Pancreas (tissue), 10 donors: ENCODE results near the gene PIGV. TPM values are rescaled to one million over a fixed set of nuclear protein-coding genes. Genes with fewer than 3 reads are reported as not detected.
A peak's percentile ranks its signal among the peaks of the same experiment; 100 is the strongest.

Experiments used
- ATAC-seq, 4 donors: fragments of 200-7000 bp; cut with Tn5 transposase; one replicate each; pipeline versions ENCODE4 v1.8.0 to v1.9.1; 2020; ENCODE audit warnings: mild to moderate bottlenecking in 4 of 4, moderate library complexity in 4 of 4
- DNase-seq, 6 donors: peaks; one replicate each; pipeline ENCODE4 v3.0.0-alpha.2; 2020
- FAIRE-seq: peaks from 2 replicates; lab custom pipeline; 2012; peaks lifted over from hg19 to GRCh38; lab: Jason Lieb, UNC
- H3K27ac ChIP-seq, 4 donors: fragments of 200-600 bp; sonication (generic); 1 replicate in 3 of 4; 2 replicates in 1 of 4; pipeline versions ENCODE4 v1.5.0 to v1.8.0; 2020
- H3K27me3 ChIP-seq, 4 donors: fragments of 200-600 bp; one replicate each; pipeline ENCODE4 v1.8.0; 2021
- H3K36me3 ChIP-seq, 3 donors: fragments of 200-600 bp; sonication (generic) in 1 of 3; one replicate each; pipeline versions ENCODE4 v1.5.0 to v1.8.0; 2020 to 2021
- H3K4me1 ChIP-seq, 3 donors: fragments of 200-600 bp; one replicate each; pipeline ENCODE4 v1.8.0; 2021
- H3K4me3 ChIP-seq, 4 donors: fragments of 200-600 bp; sonication (generic) in 2 of 4; one replicate each; pipeline versions ENCODE4 v1.5.0 to v1.8.0; 2020 to 2021
- H3K9me3 ChIP-seq, 4 donors: fragments of 200-600 bp; one replicate each; pipeline ENCODE4 v1.8.0; 2021
- CTCF ChIP-seq, 4 donors: fragments of 200-600 bp; sonication (generic) in 3 of 4; IDR thresholded peaks; one replicate each; pipeline versions ENCODE4 v1.5.0 to v1.8.0; 2021; ENCODE audit warnings: antibody characterized with exemption in 4 of 4
- WGBS, 2 donors: extraction: QIAGEN DNeasy Blood & Tissue Kit; methylation state at CpG; one replicate each; pipeline ENCODE4 v1.1.7; 2013; 5-methylcytosine and 5-hydroxymethylcytosine counted together
- intact Hi-C, 3 donors: fragments of 100-400 bp; cut with DNase I; formaldehyde crosslinking; loops; one replicate each; pipeline versions ENCODE4 v1.11.1 to v1.14.2; 2022
- polyA plus RNA-seq, 2 donors: library from polyadenylated mRNA; stranded (reverse); fragments of 200-250 nt; gene quantifications; one replicate each; pipeline ENCODE4 v1.2.3, GENCODE V29; 2013
- total RNA-seq, 6 donors: library from RNA; stranded (reverse); fragmentation: NEBNext Ultra II Directional in 4 of 6; extraction: Animal tissue kit (Norgen Biotek cat#: 25700) in 4 of 6; gene quantifications; one replicate each; pipeline versions ENCODE4 v1.2.1 to v1.2.4, GENCODE V29; 2021 to 2023
- donor health status: healthy with polysubstance abuse.
- donor health status: DM: no; HTN: no; CAD: no; lungs with moderate emphysema.
- donor health status: DM: no; HTN: no; CAD: no.
- donor health status: control.
- donor health status: control.
- donor health status: Bipolar disorder and iron deficiency.
- donor health status: DM: yes; HTN: yes; CAD: no.
- donor health status: DM: no; HTN: no; CAD: no.
- donor health status: DM: no; HTN: no; CAD: no.
- donor health status: DM: yes; HTN: yes; CAD: no.

The PIGV gene
- total and polyA plus RNA-seq, 8 donors: 3.3 to 9.5 (median 6.5) TPM

GRCh38 chr1:26748351-26748750 is 39.4 kb upstream of the PIGV start:
- Histone ChIP-seq H3K27ac (peak overlapping the region in 1 of 4 donors; percentile 3), H3K27me3 (no peaks in the 10 kb centered on the region), H3K4me1 (peaks cover 0 to 3% (median 0%) of the 10 kb centered on the region in 3 donors), H3K4me3 (no peak overlapping the region), H3K9me3 (no peaks in the 10 kb centered on the region), H3K36me3 (peaks cover 0 to 6% (median 0%) of the 10 kb centered on the region in 3 donors)
- DNase-seq: no peak
- intact Hi-C loops: no loop called here
- ATAC-seq: no peak
- no peak for FAIRE-seq
- WGBS, 2 donors: 91 to 92% methylated on average over 1 of the region's 1 CpG
- no peak for TF ChIP-seq CTCF (IDR thresholded peaks at IDR 0.05)

- Histone ChIP-seq H3K4me1 (peaks cover 0 to 3% (median 0%) of the 10 kb centered on the region in 3 donors), H3K9me3 (no peaks in the 10 kb centered on the region), H3K27ac (no peak overlapping the region), H3K4me3 (no peak overlapping the region), H3K36me3 (peaks cover 0 to 11% (median 0%) of the 10 kb centered on the region in 3 donors), H3K27me3 (no peaks in the 10 kb centered on the region)
- intact Hi-C loops: no loop called here
- no peak for TF ChIP-seq CTCF (IDR thresholded peaks at IDR 0.05)
- FAIRE-seq (no peak), ATAC-seq (peak in 1 of 4 donors; percentile 13), DNase-seq (no peak)
- WGBS, 2 donors: 60% methylated on average over 5 of the region's 5 CpGs
Observed at GRCh38 chr1:26749458-26749857, 38.3 kb upstream of the PIGV start.

- no peak for TF ChIP-seq CTCF (IDR thresholded peaks at IDR 0.05)
- intact Hi-C loops: no loop called here
- no peak overlapping the region for H3K27ac ChIP-seq
- DNase-seq (no peak), FAIRE-seq (no peak), ATAC-seq (no peak)
- peaks cover 0 to 3% (median 0%) of the 10 kb centered on the region in 3 donors for H3K4me1 ChIP-seq
- 82 to 96% methylated on average over 1 of the region's 1 CpG for WGBS, 2 donors
- H3K9me3 ChIP-seq: no peaks in the 10 kb centered on the region
- H3K4me3 ChIP-seq: no peak overlapping the region
- H3K27me3 ChIP-seq: no peaks in the 10 kb centered on the region
- H3K36me3 ChIP-seq: peaks cover 0 to 8% (median 0%) of the 10 kb centered on the region in 3 donors
Observed at GRCh38 chr1:26750428-26750827, 37.3 kb upstream of the PIGV start.

GRCh38 chr1:26752519-26752918 is 35.2 kb upstream of the PIGV start:
- H3K9me3 ChIP-seq: no peaks in the 10 kb centered on the region
- TF ChIP-seq CTCF (IDR thresholded peaks at IDR 0.05): no peak
- DNase-seq: no peak
- WGBS, 2 donors: 95 to 96% methylated on average over 4 of the region's 4 CpGs
- H3K4me3 ChIP-seq: no peak overlapping the region
- H3K27me3 ChIP-seq: no peaks in the 10 kb centered on the region
- peaks cover 0 to 5% (median 0%) of the 10 kb centered on the region in 3 donors for H3K36me3 ChIP-seq
- no peak for FAIRE-seq
- H3K4me1 ChIP-seq: peaks cover 0 to 3% (median 0%) of the 10 kb centered on the region in 3 donors
- no peak for ATAC-seq
- intact Hi-C loops: no loop called here
- no peak overlapping the region for H3K27ac ChIP-seq

GRCh38 chr1:26754086-26754874 is 33.5 kb upstream of the PIGV start:
- H3K27ac ChIP-seq: no peak overlapping the region
- H3K4me3 ChIP-seq: no peak overlapping the region
- ATAC-seq (peak in 1 of 4 donors; percentile 9), DNase-seq (no peak), FAIRE-seq (no peak)
- TF ChIP-seq CTCF (IDR thresholded peaks at IDR 0.05): no peak
- peaks cover 0 to 5% (median 0%) of the 10 kb centered on the region in 3 donors for H3K36me3 ChIP-seq
- no peaks in the 10 kb centered on the region for H3K27me3 ChIP-seq
- WGBS, 2 donors: 77 to 79% methylated on average over 5 of the region's 5 CpGs
- H3K9me3 ChIP-seq: no peaks in the 10 kb centered on the region
- intact Hi-C loops: no loop called here
- H3K4me1 ChIP-seq: peaks cover 0 to 3% (median 0%) of the 10 kb centered on the region in 3 donors
